ENCODE results near the gene C6orf62. TPM values are rescaled to one million over a fixed set of nuclear protein-coding genes. Genes with fewer than 3 reads are reported as not detected.

C6orf62 gene
- 99.4 and 169 TPM in 2 replicates for total RNA-seq

DNA sequence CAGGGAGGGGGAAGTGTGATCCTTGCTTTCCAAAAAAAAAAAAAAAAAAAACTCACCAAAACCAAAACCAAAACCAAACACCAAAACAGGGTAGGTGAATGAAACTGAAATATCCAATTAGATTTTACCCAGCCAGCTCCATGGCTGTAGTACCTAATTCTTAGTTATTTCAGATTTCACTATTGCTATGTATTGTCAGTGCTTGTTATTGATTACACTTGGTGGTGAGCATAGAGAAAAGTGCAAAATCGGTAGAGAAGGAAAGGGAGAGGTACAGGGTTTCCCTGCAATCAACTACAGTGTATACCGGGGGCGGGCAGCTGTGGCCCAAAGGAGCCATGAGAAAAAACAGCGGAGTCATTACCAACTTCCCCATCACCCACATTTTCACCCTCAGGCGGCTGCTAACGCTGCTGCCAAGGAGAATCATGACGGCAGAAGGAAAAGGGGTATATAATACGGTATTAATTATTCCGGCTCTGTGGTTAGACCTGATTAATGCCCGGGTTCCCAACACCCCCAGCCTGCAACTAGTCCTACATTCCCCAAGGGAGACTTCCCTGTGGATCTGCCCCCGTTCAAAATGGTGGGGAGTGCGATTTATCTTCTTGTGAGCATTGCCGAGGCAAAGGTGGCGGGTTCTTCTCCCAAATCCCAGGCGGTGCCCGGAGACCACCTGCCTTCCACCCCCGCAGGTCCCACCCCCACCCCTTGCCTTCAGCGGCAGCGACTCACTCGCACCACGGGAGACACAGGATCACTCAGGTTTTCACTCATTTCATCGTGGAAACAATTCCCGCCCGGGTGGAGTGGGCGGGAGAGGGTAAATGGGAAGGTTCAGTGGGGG lies at the start of gene C6orf62:
C6orf62 (minus strand) TSS at position 30 of the 847 bp plus-strand sequence. CDS start 486 bp downstream, outside the sequence.

GRCh38 chr6:24666641-24667377 lies 52.1 kb downstream of the C6orf62 start, which contains the start of the genes ACOT13 and TDP2:
ACOT13 (plus strand) TSS chr6:24667077; CDS start chr6:24667264, 187 bp downstream.
TDP2 (minus strand) TSS chr6:24666899; CDS start chr6:24666862, 37 bp downstream.

Other genes with a start within 250 kb of the C6orf62 start
- 0.17 TPM in 1 of 2 replicates, not detected in the other for gene GPLD1, start 229.6 kb downstream of the C6orf62 start, total RNA-seq
- 0.15 and 0.50 TPM in 2 replicates for gene ALDH5A1, start 224.2 kb downstream of the C6orf62 start, total RNA-seq
- under 0.01 and 0.17 TPM in 2 replicates for gene KIAA0319, start 73.0 kb downstream of the C6orf62 start, total RNA-seq
- gene TDP2, start 52.3 kb downstream of the C6orf62 start, total RNA-seq, result 42.7 and 44.4 TPM in 2 replicates
- 8.1 and 8.4 TPM in 2 replicates for gene ACOT13, start 52.1 kb downstream of the C6orf62 start, total RNA-seq
- 5.6 and 21.1 TPM in 2 replicates for gene GMNN, start 55.8 kb upstream of the C6orf62 start, total RNA-seq
- gene ARMH2, start 79.8 kb upstream of the C6orf62 start, total RNA-seq, result not detected in 2 replicates
- gene RIPOR2, start 216.8 kb upstream of the C6orf62 start, total RNA-seq, result 0.15 and 0.83 TPM in 2 replicates